GDM1 (cell line): Measurements from ENCODE around the gene CRISPLD2.

Experiments used
- DNase-seq: peaks from one replicate; lab custom pipeline; 2025; lab: John Stamatoyannopoulos, UW

CRISPLD2 gene

GRCh38 chr16:84957192-84957591, 137.4 kb downstream of the CRISPLD2 start:
- DNase-seq: no peak

- no peak for DNase-seq
Measured at GRCh38 chr16:84957792-84958191, 138.0 kb downstream of the CRISPLD2 start.
